ENCODE measurements around the gene ERICH3. TPM values are rescaled to one million over a fixed set of nuclear protein-coding genes. Genes with fewer than 3 reads are reported as not detected.

ERICH3 gene, protein sequence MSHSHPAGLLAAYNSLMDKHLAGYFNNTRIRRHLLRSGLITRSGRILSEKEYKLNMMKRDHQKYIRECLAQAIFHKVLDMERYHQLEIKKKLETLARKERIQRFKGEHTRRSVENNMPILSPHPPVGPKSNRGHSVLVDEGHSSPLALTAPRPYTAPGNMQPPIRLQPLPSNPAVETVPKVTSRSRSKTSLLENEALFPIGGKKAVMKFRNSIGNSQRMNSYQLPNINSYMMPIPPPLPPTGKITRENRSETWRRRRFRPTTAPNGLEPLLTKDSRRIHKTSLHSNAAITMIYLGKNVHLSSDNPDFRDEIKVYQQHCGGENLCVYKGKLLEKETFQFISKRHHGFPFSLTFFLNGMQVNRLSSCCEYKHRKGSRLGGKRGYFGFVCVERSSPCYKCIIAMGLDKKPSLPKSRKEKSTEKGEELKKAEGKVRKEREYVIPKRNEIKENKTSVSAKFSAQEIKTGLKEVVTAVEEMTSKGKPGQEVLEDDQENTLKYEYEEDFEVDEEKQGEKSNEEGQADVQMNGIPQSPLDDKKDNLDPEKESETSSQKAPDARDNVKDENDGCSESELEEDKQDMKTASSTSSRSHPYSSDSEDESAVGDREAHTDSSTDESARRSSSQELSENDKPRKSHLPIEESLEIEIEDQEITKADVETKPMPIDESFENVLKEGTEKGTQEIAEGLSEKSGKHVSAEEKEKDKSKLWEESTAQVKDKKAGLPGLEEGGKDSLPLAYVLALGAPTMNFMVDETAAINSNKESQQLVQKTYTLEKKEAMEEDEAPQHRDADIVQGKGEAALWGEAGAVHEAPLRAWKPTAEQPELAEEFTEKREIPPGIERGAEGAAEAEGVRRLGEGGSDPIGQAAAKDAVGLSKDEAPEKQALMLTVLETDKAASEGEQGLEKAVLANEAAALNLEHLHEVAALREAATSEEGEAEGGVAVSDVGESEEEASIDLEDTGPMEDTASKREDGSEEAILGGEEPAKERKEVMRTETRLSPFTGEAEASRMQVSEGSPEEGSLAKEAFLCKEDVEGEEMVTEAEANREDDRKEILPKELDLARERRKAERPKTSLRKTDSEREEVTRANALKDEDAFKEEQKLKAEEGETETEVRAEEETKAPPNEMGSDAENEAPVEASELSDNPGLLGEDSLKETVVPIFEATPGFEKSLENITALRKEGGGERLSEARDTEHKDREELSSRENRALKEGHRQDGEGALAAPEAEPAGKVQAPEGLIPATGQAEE (N-terminal part only)
- polyA plus RNA-seq (0.27 TPM in 1 of 2 replicates, not detected in the other), polyA minus RNA-seq (0.24 TPM in 1 of 2 replicates, not detected in the other)

DNA sequence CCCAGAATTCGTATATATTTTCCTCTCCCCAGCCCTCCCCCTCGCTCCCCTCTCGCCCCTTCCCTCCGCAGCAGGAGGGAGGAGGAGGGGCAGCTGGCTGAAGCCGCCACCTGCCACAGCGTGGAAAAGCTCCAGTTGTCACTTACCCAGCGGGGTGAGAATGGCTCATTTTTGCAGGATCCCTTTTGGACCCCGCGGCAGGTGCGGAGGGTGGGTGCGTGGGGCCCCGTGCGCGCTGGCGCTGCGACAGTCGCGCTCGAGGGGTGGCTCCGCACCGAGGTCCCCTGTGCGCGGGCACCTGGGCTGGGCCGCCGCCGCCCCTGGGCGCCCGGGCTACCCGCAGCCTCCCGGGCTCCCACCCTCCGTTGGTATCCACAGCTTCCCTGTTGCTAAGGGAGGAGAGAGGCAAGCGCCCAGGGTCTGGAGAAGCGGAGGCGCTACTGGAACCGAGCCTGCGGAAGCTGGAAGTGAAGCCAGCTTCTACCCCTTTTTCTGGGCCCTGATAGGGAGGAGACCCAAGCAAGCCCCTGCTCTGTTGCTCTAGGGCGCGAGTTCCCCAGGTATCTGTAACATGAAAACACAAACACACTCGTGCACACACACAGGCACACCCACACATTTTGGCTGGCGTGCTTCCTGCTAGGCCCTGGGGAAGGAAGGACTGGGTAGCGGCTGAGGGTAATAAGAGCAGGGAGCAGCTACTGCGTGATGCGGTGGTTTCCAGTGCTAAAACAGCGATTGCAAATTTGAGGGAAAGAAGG lies at the start of gene ERICH3:
Gene ERICH3 (minus strand): TSS at position 442 of the 761 bp plus-strand sequence. CDS start 273 bp downstream, at position 169.
- Histone ChIP-seq H4K20me1 (ENCODE audit: insufficient read depth) (no peaks in the 10 kb centered on the region), H3K79me2 (replicated peaks; ENCODE audit: insufficient read depth, low read length) (no peaks in the 10 kb centered on the region), H3F3A (ENCODE audit: insufficient read depth, low read length, poor library complexity, severe bottlenecking) (no peaks in the 10 kb centered on the region), H3K9ac (ENCODE audit: low read length) (no peak within 1 kb of the TSS), H2AFZ (ENCODE audit: low read depth, low read length) (no peak within 1 kb of the TSS), H3K27me3 (ENCODE audit: insufficient read depth, low read depth, low read length) (no peaks in the 10 kb centered on the region), H3K36me3 (ENCODE audit: insufficient read depth, low read length) (no peaks in the 10 kb centered on the region), H3K27ac (ENCODE audit: low read length) (no peak within 1 kb of the TSS), H3K9me2 (ENCODE audit: insufficient read depth, low read length) (no peaks in the 10 kb centered on the region), H3K9me3 (ENCODE audit: low read length) (no peaks in the 10 kb centered on the region), H3K4me2 (ENCODE audit: low read length) (no peak within 1 kb of the TSS), H3K4me3 (ENCODE audit: low read length) (peak within 1 kb of the TSS; percentile 27)
- TF ChIP-seq, protein P1, sequence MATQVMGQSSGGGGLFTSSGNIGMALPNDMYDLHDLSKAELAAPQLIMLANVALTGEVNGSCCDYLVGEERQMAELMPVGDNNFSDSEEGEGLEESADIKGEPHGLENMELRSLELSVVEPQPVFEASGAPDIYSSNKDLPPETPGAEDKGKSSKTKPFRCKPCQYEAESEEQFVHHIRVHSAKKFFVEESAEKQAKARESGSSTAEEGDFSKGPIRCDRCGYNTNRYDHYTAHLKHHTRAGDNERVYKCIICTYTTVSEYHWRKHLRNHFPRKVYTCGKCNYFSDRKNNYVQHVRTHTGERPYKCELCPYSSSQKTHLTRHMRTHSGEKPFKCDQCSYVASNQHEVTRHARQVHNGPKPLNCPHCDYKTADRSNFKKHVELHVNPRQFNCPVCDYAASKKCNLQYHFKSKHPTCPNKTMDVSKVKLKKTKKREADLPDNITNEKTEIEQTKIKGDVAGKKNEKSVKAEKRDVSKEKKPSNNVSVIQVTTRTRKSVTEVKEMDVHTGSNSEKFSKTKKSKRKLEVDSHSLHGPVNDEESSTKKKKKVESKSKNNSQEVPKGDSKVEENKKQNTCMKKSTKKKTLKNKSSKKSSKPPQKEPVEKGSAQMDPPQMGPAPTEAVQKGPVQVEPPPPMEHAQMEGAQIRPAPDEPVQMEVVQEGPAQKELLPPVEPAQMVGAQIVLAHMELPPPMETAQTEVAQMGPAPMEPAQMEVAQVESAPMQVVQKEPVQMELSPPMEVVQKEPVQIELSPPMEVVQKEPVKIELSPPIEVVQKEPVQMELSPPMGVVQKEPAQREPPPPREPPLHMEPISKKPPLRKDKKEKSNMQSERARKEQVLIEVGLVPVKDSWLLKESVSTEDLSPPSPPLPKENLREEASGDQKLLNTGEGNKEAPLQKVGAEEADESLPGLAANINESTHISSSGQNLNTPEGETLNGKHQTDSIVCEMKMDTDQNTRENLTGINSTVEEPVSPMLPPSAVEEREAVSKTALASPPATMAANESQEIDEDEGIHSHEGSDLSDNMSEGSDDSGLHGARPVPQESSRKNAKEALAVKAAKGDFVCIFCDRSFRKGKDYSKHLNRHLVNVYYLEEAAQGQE (IDR thresholded peaks at IDR 0.05; ENCODE audit: borderline replicate concordance) = no peak
- TF ChIP-seq SMC3 (conservative IDR thresholded peaks at IDR 0.05; ENCODE audit: poor library complexity) (no peak), TAF1 (IDR thresholded peaks at IDR 0.05; ENCODE audit: low read depth) (no peak), POLR2AphosphoS5 (IDR thresholded peaks at IDR 0.05) (no peak), MXI1 (conservative IDR thresholded peaks at IDR 0.05; ENCODE audit: poor library complexity, severe bottlenecking) (no peak), EZH2 (IDR thresholded peaks at IDR 0.05; ENCODE audit: borderline replicate concordance, insufficient read depth, low read length, poor library complexity, severe bottlenecking) (no peak)

DNA sequence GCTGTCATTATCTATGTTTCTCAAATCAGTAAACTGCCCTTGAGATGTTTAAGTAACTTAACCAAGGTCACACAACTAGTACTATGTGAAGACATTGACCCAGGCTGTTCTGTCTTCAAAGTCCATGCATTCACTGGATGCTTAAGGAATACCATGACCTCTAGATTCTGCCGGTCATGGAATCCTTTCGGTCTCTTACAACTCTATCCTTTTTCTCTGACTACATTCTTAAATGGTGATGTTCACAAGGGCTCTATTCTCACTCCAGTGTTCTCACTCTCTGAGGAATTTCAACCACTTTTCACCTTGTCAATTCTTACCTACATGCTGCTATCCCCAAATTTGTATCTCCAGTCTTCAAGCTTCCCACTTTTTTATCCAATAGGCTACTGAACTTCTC lies 44.0 kb upstream of the ERICH3 start:
- no peaks in the 10 kb centered on the region for H4K20me1 ChIP-seq (ENCODE audit: insufficient read depth)
- no peak overlapping the region for H3K4me3 ChIP-seq (ENCODE audit: low read length)
- H3K36me3 ChIP-seq (ENCODE audit: insufficient read depth, low read length) = no peaks in the 10 kb centered on the region
- H3K9me3 ChIP-seq (ENCODE audit: low read length) = no peaks in the 10 kb centered on the region
- no peaks in the 10 kb centered on the region for H3F3A ChIP-seq (ENCODE audit: insufficient read depth, low read length, poor library complexity, severe bottlenecking)
- H3K4me2 ChIP-seq (ENCODE audit: low read length) = no peak overlapping the region
- H3K9ac ChIP-seq (ENCODE audit: low read length) = no peak overlapping the region
- H3K9me2 ChIP-seq (ENCODE audit: insufficient read depth, low read length) = no peaks in the 10 kb centered on the region
- H3K79me2 ChIP-seq (replicated peaks; ENCODE audit: insufficient read depth, low read length) = no peaks in the 10 kb centered on the region
- no peak overlapping the region for H2AFZ ChIP-seq (ENCODE audit: low read depth, low read length)
- H3K27ac ChIP-seq (ENCODE audit: low read length) = no peak overlapping the region
- H3K27me3 ChIP-seq (ENCODE audit: insufficient read depth, low read depth, low read length) = no peaks in the 10 kb centered on the region
- TF ChIP-seq RAD21 (conservative IDR thresholded peaks at IDR 0.05) = no peak
- no peak for TF ChIP-seq EZH2 (IDR thresholded peaks at IDR 0.05; ENCODE audit: borderline replicate concordance, insufficient read depth, low read length, poor library complexity, severe bottlenecking)
- no peak for TF ChIP-seq SMC3 (conservative IDR thresholded peaks at IDR 0.05; ENCODE audit: poor library complexity)
- no peak for TF ChIP-seq POLR2AphosphoS5 (IDR thresholded peaks at IDR 0.05)
- TF ChIP-seq MXI1 (conservative IDR thresholded peaks at IDR 0.05; ENCODE audit: poor library complexity, severe bottlenecking) = no peak
- TF ChIP-seq, protein P2, sequence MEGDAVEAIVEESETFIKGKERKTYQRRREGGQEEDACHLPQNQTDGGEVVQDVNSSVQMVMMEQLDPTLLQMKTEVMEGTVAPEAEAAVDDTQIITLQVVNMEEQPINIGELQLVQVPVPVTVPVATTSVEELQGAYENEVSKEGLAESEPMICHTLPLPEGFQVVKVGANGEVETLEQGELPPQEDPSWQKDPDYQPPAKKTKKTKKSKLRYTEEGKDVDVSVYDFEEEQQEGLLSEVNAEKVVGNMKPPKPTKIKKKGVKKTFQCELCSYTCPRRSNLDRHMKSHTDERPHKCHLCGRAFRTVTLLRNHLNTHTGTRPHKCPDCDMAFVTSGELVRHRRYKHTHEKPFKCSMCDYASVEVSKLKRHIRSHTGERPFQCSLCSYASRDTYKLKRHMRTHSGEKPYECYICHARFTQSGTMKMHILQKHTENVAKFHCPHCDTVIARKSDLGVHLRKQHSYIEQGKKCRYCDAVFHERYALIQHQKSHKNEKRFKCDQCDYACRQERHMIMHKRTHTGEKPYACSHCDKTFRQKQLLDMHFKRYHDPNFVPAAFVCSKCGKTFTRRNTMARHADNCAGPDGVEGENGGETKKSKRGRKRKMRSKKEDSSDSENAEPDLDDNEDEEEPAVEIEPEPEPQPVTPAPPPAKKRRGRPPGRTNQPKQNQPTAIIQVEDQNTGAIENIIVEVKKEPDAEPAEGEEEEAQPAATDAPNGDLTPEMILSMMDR (IDR thresholded peaks at IDR 0.05; ENCODE audit: poor library complexity, severe bottlenecking) = no peak
- TF ChIP-seq, protein P1 (IDR thresholded peaks at IDR 0.05; ENCODE audit: borderline replicate concordance) = no peak
- no peak for TF ChIP-seq TAF1 (IDR thresholded peaks at IDR 0.05; ENCODE audit: low read depth)
- no peak for TF ChIP-seq EP300 (conservative IDR thresholded peaks at IDR 0.05; ENCODE audit: poor library complexity, severe bottlenecking)

Measured in neural cell (in vitro differentiated cells).